CD4-positive, alpha-beta T cell treated with Interleukin-1 beta for 1 hour (primary cell): Measurements from ENCODE around the gene LY6G5B.

ENCODE experiments used
- DNase-seq, 2 donors: peaks; one replicate each; pipeline ENCODE4 v3.0.0-alpha.2; 2020 to 2022

LY6G5B gene

DNA sequence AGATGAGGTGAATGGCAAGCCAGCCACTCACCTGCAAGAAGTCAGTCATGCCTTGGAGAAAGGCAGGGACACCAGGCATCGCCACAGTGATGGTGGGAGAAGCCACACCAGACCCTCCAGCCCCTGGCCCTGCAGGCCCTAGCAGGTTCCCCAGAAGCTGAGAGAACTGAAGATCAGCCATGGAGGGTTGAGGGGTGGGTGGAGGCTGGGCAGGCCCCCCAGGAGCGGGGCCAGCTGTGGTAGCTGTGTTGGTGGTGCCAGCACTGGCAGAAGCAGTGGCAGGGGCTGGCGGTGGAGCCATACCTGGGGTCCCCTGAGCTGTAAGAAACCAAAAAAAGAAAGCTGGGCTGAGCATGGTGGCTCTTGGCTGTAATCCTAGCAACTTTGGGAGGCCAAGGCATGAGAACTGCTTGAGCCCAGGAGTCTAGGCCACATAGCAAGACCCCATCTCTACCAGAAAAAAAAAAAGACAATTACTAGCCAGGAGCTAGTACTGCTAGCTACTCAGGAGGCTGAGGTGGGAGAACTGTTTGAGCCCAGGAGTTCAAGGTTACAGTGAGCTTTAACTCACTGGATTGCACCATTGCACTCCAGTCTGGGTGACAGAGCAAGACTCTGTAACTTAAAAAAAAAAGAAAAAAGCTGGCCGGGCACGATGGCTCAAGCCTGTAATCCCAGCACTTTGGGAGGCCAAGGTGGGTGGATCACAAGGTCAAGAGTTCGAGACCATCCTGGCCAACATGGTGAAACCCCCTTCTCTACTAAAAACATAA, 26.8 kb upstream of the LY6G5B start:
- DNase-seq, result no peak

DNA sequence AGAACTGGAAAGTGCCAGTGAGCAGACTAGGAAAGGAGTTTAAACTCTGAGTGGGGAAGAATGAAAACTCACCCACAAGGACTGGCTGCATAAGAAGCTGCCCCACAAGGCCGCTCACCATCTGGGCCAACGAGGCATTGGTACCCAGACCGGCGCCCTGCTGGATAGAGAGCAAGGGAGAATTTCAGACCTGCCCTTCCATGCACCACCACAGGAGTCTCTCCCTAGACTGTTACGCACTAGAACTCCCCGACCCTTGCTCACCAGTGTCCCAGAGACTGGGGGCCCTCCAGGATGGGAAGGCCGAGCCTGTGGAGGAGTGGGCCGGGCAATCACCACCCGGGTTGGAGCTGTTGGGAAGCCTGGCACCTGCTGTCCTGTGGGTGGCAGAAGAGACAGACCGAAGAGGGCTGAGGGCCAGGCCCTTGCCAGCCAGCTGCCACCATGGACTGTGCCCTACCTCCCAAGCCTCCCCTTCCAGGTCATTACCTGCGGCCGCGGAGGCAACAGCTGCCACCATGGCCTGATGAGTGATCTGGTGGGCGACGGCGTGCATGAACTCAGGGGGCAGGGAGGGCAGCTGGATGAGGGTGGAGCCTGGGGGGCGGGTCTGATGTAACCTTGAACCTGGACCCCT, 25.8 kb upstream of the LY6G5B start:
- no peak for DNase-seq

DNA sequence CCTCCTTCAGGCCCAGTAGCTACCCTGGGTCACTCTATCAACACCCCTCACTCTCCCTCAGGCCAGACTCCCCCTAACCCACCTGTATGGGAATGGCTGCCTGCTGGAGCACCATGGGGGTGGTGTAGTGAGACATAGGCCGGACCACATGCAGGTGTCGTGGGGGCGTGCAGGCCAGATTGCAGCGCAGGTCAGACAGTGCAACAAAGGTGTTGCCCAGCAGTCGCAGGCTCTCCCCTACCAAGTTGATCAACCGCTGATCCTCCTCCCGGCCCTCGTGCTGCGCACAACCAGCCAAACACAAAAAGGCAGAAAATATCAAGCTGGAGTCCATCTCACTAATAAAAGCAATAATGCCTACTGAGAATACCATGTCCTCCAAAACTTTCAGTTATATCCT, 24.5 kb upstream of the LY6G5B start:
- DNase-seq, result no peak

DNA sequence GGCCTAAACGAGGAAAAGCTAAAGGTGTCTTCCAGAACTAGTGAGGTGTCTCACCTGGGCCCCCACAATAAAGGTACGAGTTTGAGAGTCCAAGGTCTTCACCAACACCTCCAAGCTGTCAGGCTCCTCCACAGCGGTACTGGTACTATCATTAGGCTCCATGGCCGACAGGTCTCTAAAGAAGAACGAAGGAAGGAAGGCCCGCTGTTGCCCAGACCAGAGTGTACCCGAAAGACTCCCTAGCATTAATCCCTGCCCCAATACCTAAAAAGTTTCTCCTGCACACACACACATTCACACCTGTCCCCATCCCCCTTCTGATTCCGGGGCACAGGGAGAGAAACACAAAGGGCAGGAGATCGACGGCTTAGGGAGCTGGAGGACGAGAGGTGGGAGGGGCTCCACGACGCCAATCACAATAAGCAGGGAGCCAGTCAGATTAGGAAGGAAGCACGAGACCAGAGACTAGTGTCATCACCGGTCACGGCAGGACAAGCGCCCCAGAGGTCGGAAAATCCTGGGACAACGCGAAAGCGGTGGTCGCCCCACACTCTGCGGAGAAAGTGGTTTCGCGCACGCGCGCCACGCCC, 18.1 kb upstream of the LY6G5B start:
- DNase-seq, result no peak

DNA sequence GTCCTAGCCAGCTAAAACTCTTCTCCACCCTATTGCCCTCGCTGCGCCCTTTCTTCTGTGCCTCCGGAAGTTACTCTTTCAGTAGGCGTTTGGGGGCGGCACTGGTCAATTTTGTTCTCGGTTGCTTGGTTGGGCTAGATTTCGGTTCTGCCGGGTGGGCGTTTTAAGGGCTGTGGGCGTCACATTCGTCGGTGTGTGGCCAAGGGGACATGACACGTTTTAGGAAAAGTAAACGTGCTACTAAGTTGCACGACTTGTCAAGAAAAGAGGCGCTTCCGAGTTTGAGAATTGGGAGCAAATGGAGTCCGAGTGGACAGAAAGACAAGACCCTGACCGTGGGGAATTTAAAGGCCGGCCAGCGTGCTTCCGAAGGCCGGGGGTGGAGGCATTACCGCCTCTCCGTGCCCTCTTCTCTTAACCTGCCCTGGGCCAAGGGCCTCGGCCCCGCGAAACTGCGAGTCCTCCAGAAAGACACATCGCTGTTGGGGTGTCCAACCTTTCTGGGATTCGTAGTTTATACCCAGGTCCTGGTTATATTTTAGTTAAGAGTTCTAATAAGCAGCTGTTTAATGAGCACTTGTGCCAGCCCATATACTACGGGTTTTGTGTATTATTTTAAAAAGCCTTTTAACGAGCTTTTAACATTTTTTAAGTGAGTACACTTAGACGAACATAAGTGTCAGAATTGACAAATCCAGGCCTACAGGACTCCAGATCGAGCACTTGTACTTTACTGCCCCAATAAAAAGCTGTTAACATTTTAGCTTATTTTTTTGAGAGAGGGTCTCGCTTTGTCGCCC, 16.7 kb upstream of the LY6G5B start:
- peak; percentile 90 to 92 for DNase-seq

DNA sequence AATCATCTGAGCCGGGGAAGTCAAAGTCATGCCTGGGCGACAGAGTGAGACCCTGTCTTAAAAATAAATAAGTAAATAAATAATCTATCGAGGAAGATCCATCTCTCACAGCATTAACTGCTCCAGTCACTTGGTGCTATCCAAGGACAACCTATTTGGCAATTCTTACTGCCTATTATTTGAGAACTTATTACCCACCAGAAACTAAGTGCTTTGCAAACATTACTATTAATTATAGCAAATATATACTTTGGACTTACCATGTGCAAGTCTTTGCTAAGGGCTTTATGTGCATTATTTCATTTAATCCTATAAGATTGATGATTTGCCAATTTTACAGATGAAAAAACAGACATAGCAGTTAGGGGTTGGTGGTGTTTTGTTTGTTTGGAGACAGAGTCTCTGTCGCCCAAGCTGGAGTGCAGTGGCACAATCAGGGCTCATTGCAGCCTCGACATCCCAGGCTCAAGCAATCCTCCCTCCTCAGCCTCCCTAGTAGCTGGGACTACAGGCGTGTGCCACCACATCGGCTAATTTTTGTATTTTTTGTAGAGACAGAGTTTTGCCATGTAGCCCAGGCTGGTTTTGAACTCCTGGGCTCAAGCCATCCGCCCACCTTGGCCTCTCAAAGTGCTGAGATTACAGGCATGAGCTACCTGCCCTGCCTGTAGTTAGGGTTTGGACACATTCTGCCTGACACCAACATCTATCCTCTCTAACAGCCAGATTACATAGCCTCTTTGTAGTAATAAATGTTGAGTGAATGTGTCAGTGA, 15.0 kb upstream of the LY6G5B start:
- DNase-seq, result no peak

DNA sequence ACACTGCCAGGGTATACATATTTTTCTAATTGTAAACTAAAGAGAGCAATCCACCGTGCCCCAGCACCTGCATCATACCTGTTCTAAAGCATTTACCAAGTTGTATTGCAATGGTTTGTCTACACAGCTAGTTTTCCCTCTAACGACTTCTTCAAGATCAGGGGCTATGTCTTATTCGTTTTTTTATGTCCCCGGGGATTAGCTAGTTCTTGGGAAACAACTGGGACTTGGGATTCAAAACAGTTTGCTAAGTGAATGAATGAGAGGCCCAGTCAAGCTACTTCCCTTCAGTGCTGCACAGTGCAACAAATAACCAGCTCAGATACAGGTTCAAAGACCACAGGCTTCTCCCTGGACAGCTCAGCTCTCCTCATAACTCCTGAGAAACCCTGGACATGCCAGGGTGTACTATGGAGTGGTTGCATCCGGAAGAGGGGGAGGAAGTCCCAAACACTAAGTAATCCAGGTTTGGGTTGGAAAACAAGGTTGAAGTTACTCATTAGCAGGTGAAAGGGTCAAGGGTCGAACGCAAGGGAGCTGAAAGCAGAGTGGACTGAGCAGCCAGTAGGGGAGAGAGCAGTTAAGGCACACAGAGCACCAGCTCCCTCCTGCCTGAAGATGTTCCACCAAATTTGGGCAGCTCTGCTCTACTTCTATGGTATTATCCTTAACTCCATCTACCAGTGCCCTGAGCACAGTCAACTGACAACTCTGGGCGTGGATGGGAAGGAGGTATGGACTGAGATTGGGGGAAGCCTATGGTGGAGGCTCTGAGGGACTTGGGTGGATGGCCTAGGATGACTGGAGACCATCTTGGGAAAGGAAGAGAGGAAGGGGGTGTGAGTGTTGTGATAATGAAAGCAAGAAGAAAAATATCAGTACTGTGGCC, 14.2 kb upstream of the LY6G5B start, which contains the start of gene APOM:
APOM (plus strand) TSS at position 546 of the 889 bp plus-strand sequence; CDS start at position 619, 73 bp downstream.
- DNase-seq, result no peak

DNA sequence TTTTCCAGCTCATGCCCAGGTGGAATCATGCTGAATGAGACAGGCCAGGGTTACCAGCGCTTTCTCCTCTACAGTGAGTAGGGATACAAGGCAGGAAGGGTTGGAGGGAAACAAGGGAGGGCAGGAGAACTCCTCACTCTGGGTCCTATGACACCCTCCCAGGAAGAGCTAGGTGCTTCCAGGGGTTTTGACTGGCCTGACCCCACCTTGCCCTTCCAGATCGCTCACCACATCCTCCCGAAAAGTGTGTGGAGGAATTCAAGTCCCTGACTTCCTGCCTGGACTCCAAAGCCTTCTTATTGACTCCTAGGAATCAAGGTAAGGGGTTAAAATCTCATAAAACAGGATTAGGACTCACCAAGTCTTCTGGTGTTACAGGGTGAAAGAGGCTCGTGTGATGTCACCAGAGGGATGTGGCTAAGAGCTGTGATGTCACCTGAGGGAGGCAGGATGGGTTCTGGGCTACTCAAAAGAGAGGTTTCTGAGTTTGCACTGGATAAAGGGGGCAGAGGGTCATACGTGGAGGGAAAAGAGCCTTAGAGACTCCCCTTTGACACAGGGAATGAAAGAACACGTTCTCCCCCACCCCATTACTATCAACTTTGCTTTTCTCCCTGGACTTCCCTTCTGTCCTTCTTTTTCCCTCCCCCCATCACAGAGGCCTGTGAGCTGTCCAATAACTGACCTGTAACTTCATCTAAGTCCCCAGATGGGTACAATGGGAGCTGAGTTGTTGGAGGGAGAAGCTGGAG, 12.2 kb upstream of the LY6G5B start:
- DNase-seq, result peak; percentile 29 to 31

DNA sequence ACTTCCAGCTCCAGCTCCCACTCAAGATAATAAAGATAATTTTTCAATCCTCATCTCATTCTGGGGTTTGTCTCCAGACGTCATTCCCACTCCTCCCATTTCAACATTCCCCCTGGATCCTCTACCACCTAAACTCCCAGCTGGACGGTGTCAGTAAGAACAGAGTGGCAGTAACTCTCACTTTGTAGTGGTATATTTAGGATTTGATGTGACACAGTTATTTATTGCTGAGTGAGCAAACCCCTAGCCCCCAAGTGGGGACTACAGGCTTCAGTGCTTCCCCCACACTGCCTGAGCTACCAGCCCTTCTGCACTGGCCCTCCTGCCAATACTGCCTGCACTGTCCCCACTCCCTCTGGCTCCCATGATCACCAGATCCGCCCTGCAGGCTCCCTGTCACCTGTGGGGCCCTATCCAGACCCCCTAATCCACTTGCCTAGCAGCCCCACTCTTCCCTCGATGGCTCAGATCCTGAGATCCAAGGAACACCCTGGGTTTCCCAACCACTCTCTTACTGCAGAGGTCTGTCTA, 11.6 kb upstream of the LY6G5B start:
- no peak for DNase-seq

DNA sequence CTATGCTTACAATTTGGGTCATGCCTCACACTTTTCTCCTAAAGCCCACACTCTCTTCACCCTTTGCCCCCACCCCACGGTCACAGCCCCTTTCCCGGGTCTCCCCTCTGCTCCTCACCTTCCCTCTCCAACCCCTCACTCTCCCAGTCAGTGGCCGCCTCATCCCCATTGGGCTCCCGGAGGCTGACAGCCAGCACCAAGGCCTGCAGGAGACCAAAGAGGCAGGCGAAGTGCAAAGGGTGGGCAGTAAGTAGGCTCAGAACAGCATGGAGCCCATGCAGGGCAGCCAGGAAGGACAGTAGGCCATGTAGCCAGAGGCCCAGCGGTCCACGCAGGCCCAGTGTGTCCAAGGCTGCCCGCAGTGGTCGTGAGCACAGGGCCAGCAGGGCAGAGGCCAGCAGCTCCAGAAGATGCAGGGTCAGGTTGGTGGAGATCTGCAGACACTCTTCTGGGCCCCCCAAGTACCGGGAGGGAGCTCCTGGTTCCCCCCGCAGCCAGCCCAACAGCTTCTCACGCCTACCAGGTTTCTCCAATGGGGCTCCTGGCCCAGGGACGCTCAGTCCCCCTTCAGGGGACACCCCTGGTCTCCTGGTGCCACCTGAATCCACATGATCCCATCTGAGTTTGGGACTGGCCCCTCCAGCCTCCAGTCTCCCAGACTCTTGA, 10.7 kb upstream of the LY6G5B start:
- no peak for DNase-seq

DNA sequence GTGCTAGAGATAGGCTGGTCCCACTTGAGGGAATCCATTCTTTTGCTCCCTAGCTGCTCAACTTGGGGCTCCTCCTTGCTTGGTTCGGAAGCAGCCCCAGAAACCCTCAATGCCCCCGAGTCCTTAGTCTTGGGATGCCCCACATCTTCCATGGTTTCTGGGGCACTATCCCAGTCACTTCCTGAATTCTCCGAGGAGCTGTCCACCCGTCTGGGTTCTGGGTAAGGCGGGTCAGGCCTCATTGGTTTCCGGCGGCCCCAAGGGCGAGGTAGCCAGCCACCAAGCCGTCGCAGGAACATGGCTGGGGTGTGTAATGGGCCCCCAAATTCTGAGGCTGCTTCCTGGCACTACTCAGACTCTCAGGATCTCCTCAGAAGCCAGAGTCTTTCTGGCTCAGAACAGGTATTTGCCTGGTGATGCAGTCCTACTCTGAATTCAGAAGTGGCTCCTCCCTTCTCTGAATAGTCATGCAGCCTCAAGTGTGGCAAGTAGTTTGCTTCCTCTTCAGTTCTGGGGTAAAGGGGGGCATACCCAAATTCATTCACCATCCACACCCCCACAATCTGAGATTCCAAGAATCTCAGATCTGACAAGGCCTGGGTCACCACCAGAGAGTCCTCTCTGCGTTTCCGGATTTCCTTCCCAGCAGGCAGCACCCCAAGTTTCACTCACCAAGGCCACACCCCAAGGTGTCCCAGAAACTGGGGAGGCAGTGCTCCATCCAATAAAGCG, 10.0 kb upstream of the LY6G5B start:
- peak; percentile 31 to 39 for DNase-seq

DNA sequence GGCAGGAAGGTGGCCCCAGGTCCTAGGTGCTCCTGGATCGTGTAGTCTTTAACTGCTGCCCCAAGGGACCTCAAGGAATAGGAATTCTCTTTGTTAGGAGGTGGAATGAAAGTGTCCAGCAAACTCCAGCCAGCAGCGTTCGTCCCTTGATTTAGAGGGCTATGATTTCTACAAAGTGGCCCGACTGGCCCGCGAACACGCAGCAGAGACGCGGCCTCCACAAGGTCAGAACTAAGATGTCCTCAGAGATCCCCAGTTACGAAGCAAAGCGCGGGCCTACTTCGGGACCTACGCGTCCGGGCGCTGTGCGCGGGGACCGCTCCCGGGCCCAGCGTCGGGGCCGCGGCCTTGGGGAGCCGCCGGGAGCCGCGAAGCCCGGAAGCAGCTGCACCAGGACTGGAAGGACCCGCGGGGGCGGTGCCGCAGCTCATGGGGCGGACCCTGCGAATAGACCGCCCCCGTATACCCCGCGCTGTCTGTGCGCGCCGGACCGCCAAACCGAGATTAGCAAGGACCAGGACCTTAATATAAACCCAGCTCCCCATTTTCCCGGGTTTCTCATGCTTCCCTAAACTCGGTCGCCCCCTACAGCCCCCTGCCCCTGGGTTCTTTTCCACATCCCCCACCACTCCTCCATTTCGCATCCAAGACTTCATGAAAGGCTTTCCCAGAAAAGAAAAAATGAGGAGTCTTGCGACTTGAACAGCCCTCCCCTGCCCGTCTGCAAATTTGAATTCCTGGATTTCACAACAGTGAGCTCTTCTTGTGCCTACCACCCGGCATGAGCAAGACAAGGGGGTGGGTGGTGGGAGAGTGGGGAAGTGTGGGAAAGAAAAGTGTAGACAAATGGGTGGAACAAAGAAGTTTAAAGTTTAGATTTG, 9.2 kb upstream of the LY6G5B start, which contains the start of gene C6orf47:
C6orf47 (minus strand) TSS at position 398 of the 881 bp plus-strand sequence. CDS start 831 bp downstream, outside the sequence.
- peak; percentile 76 to 78 for DNase-seq

DNA sequence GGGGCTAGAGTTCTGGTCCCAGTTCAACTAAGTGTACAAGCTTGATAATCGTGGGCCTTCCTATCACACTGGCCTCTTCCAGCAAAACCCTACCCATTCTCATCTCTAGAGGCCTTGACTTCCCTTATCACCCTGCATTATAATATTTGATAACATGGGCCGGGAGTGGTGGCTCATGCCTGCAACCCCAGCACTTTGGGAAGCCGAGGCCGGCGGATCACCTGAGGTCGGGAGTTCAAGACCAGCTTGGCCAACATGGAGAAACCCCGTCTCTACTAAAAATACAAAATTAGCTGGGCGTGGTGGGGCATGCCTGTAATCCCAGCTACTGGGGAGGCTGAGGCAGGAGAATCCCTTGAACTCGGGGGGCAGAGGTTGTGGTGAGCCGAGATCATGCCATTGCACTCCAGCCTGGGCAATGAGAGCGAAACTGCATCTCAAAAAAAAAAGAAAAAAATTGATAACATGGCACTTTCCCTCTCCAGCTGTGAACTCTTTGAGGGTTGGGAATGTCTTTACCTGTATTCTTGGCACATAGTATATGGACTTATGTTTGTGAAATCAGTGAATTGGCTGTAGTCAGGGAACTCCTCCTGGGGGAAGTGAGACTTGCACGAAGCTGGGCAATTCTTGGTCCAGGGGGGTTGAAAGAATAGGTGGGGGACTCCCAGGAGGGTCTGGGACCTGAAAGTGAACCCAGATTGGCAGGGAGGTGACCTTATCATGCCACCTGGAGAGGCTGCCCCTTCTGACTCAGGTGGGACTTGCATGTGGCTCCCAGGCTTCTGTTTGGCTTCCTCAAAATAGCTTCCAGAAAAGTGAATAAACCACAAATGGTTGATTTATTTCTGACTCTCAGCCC, 8.3 kb upstream of the LY6G5B start:
- no peak for DNase-seq

DNA sequence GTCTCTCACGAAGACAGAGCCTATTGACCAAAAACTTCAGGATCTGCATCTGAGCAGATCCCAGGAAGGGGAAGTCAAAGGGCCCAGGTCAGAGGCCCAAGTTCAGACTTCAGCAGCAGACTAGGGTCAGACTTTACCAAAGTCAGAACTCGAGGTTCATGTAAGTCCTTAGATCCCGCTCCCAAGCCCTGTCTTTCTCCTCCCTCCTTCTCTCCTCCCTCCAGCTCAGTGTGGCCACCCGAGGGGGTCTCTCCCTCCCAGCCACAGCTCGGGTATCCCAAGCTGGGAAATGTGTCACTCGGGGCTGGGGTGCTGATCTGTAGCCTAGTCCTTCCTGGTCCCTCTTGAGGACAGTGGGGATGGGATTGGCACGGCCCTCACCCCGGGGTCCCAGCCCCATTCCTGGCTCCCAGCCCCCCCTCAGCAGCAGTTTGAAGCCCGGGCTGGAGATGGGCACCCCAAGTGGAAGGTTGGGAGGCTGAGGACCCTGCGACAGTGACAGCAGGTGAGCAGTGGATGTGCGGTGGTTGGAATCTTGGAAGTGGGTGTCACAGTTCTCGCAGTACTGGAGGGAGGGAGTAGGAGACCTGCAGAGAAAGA, 7.6 kb upstream of the LY6G5B start:
- DNase-seq, result no peak

DNA sequence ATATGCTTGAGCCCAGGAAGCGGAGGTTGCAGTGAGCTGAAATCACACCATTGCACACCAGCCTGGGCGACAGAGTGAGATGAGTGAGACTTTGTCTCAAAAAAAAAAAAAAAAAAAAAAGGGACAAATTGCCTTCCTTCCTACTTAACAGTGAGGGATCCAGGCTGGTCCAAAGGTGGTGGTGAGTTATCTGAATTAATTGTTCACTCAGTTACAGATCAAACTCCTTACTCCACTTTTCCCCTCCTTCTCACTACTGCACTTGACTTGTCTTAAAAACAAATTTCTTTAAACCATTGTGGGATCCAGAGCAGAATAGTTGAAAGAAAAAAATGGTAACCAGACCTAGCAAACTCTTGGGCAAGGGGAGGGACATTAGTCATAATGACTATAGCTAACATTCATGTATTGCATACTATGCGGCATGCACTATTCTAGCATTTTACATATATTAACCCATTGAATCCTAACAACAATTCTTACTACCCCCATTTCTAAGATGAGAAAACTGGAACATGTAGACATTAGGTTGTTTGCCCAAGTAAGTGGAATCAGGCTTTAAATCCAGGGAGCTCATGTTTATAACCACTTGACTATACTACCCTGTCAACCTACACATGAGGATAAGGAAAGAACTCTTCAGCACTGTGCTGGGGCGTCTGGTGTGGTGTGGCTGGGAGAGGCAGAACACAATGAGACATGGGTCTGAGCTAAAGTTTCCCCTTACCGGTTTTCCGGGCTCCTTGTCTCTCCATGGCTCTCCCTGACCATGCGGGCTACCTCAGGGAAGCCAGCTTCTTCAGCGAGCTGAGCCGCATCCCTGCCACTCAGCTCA, 6.4 kb upstream of the LY6G5B start:
- DNase-seq, result no peak
